PC-9 (cell line): ENCODE measurements around the gene VWA8. TPM values are rescaled to one million over a fixed set of nuclear protein-coding genes. Genes with fewer than 3 reads are reported as not detected.

Experiments
- BruUV-seq: library from RNA; stranded (reverse); fragments of 400-500 nt; replicated peaks from 2 replicates; lab custom pipeline; 2021; lab: Mats Ljungman, UMichigan
- CTCF ChIA-PET: fragments of 300-600 bp; sonication (Branson Sonifier 250); formaldehyde crosslinking; loops from one replicate; lab custom pipeline; 2022; ENCODE audit warnings: antibody characterized with exemption; lab: Charles Lee
- POLR2A ChIA-PET: fragments of 300-600 bp; sonication (Branson Sonifier 250); formaldehyde crosslinking; loops from one replicate; lab custom pipeline; 2022; ENCODE audit warnings: antibody characterized with exemption; ENCODE audit not compliant: unreplicated experiment; lab: Charles Lee
- DNase-seq, 2 experiments: peaks; one replicate each; pipeline versions ENCODE4 v3.0.0 to v3.0.0-alpha.2; 2015 to 2022; ENCODE audit warnings: mixed read lengths in 1 of 2
- H2AFZ ChIP-seq: fragments of 200-600 bp; sonication (generic); 2 replicates; pipeline ENCODE4 v1.8.1; 2017; ENCODE audit warnings: antibody characterized with exemption
- H3F3A ChIP-seq: fragments of 200-600 bp; sonication (generic); 2 replicates; pipeline ENCODE4 v1.8.1; 2017; ENCODE audit warnings: antibody characterized with exemption, mild to moderate bottlenecking, low read depth; ENCODE audit not compliant: insufficient read depth
- H3K27ac ChIP-seq: fragments of 200-600 bp; sonication (generic); 2 replicates; pipeline ENCODE4 v1.6.1; 2016; ENCODE audit warnings: mixed run types
- H3K27me3 ChIP-seq: fragments of 200-600 bp; sonication (generic); 2 replicates; pipeline ENCODE4 v1.6.1; 2016; ENCODE audit warnings: low read depth, mixed run types; ENCODE audit not compliant: insufficient read depth
- H3K36me3 ChIP-seq: fragments of 200-600 bp; sonication (generic); 2 replicates; pipeline ENCODE4 v1.6.1; 2016; ENCODE audit warnings: low read depth, mixed run types
- H3K4me1 ChIP-seq: fragments of 200-600 bp; sonication (generic); replicated peaks from 2 replicates; pipeline ENCODE4 v1.6.1; 2016; ENCODE audit warnings: mixed run types; ENCODE audit not compliant: insufficient read depth
- H3K4me2 ChIP-seq: fragments of 200-600 bp; sonication (generic); 2 replicates; pipeline ENCODE4 v1.6.1; 2017; ENCODE audit warnings: mixed run types
- H3K4me3 ChIP-seq: fragments of 200-600 bp; sonication (generic); 2 replicates; pipeline ENCODE4 v1.6.1; 2016; ENCODE audit warnings: mixed run types
- H3K79me2 ChIP-seq: fragments of 200-600 bp; sonication (generic); 2 replicates; pipeline ENCODE4 v1.6.1; 2017; ENCODE audit warnings: low read depth, mixed run types
- H3K9me2 ChIP-seq: fragments of 200-600 bp; sonication (generic); 2 replicates; pipeline ENCODE4 v1.8.1; 2017; ENCODE audit warnings: mild to moderate bottlenecking; ENCODE audit not compliant: insufficient read depth
- H3K9me3 ChIP-seq: fragments of 200-600 bp; sonication (generic); 2 replicates; pipeline ENCODE4 v1.8.1; 2016; ENCODE audit warnings: low read depth; ENCODE audit not compliant: insufficient read depth
- H4K20me1 ChIP-seq: fragments of 200-600 bp; sonication (generic); 2 replicates; pipeline ENCODE4 v1.8.1; 2017; ENCODE audit not compliant: insufficient read depth
- CTCF ChIP-seq: fragments of 200-600 bp; sonication (generic); conservative IDR thresholded peaks from 2 replicates; pipeline ENCODE4 v1.6.1; 2017; ENCODE audit warnings: mixed run types, antibody characterized with exemption, mild to moderate bottlenecking, moderate library complexity
- EZH2 ChIP-seq: fragments of 200-600 bp; sonication (generic); IDR thresholded peaks from 2 replicates; pipeline ENCODE4 v1.8.0; 2017; ENCODE audit warnings: antibody characterized with exemption, low read depth
- intact Hi-C: fragments of 100-400 bp; cut with micrococcal nuclease; formaldehyde crosslinking; loops from one replicate; pipeline ENCODE4 v1.10.0; 2022; ENCODE audit not compliant: unreplicated experiment
- total RNA-seq: library from RNA; stranded (reverse); gene quantifications from 2 replicates; pipeline ENCODE4 v1.2.3, GENCODE V29; 2021

VWA8 gene
- total RNA-seq, 1 experiment from 2014 or later: 14.1 TPM

- intact Hi-C loops: no loop called here
- no TSS peak for BruUV-seq
Observed at GRCh38 chr13:41680900-41681299, 280.0 kb downstream of the VWA8 start.

GRCh38 chr13:41678848-41679247 lies 282.1 kb downstream of the VWA8 start:
- no peaks in the 10 kb centered on the region for H3K9me3 ChIP-seq
- CTCF ChIA-PET: no interaction called here
- TF ChIP-seq CTCF (no peak), EZH2 (no peak)
- no peaks in the 10 kb centered on the region; the same call in 1 of the 2 replicates for H3K36me3 ChIP-seq
- H4K20me1 ChIP-seq: no peaks in the 10 kb centered on the region
- no peak overlapping the region for H2AFZ ChIP-seq
- no peak overlapping the region for H3K4me3 ChIP-seq
- no TSS peak for BruUV-seq
- H3K27ac ChIP-seq: no peak overlapping the region
- no peaks in the 10 kb centered on the region for H3K9me2 ChIP-seq
- intact Hi-C loops: no loop called here
- no peak overlapping the region for H3K4me2 ChIP-seq
- no peaks in the 10 kb centered on the region for H3K27me3 ChIP-seq
- H3K79me2 ChIP-seq: no peaks in the 10 kb centered on the region
- no peaks in the 10 kb centered on the region for H3F3A ChIP-seq
- no peak for DNase-seq
- peaks cover 4% of the 10 kb centered on the region; the same call in 1 of the 2 replicates for H3K4me1 ChIP-seq
- POLR2A ChIA-PET: no interaction called here

More at GRCh38 chr13:41680900-41681299, 280.0 kb downstream of the VWA8 start:
- no peak for DNase-seq
- Histone ChIP-seq H3K4me3 (no peak overlapping the region), H3K27ac (no peak overlapping the region), H3K4me2 (no peak overlapping the region), H2AFZ (no peak overlapping the region), H3K9me3 (no peaks in the 10 kb centered on the region), H3K9me2 (no peaks in the 10 kb centered on the region), H3F3A (no peaks in the 10 kb centered on the region), H3K79me2 (no peaks in the 10 kb centered on the region), H3K36me3 (no peaks in the 10 kb centered on the region), H4K20me1 (no peaks in the 10 kb centered on the region), H3K4me1 (no peaks in the 10 kb centered on the region), H3K27me3 (no peaks in the 10 kb centered on the region)
- ChIA-PET CTCF (no interaction called here), POLR2A (no interaction called here)
- TF ChIP-seq EZH2 (no peak), CTCF (no peak)

- intact Hi-C loops: no loop called here
- ChIA-PET CTCF (no interaction called here), POLR2A (no interaction called here)
- H3K27ac ChIP-seq: no peak overlapping the region
- no peaks in the 10 kb centered on the region for H3K27me3 ChIP-seq
- no peaks in the 10 kb centered on the region for H4K20me1 ChIP-seq
- TF ChIP-seq EZH2 (no peak), CTCF (no peak)
- no peak overlapping the region for H3K4me2 ChIP-seq
- H3K9me2 ChIP-seq: no peaks in the 10 kb centered on the region
- no peak overlapping the region for H3K4me3 ChIP-seq
- no TSS peak for BruUV-seq
- H3K9me3 ChIP-seq: no peaks in the 10 kb centered on the region
- DNase-seq: no peak
- H3K4me1 ChIP-seq: peaks cover 4% of the 10 kb centered on the region; the same call in 1 of the 2 replicates
- no peaks in the 10 kb centered on the region for H3K79me2 ChIP-seq
- no peaks in the 10 kb centered on the region; the same call in 1 of the 2 replicates for H3K36me3 ChIP-seq
- H2AFZ ChIP-seq: no peak overlapping the region
- H3F3A ChIP-seq: no peaks in the 10 kb centered on the region
Observed at GRCh38 chr13:41678249-41678648, 282.7 kb downstream of the VWA8 start.
